Psoas muscle (tissue), 8 donors: Measurements from ENCODE around the gene VTN. TPM values are rescaled to one million over a fixed set of nuclear protein-coding genes. Genes with fewer than 3 reads are reported as not detected.

Experiments
- ATAC-seq, 4 donors: fragments of 200-7000 bp; cut with Tn5 transposase; one replicate each; pipeline ENCODE4 v1.9.1; 2020; ENCODE audit warnings: moderate library complexity in 3 of 4, mild to moderate bottlenecking in 2 of 4
- DNase-seq, 2 donors: peaks; one replicate each; pipeline ENCODE4 v3.0.0-alpha.2; 2020
- H3K27ac ChIP-seq: fragments of 200-600 bp; one replicate; pipeline ENCODE4 v1.8.0; 2022
- H3K27me3 ChIP-seq, 3 donors: fragments of 200-600 bp in 1 of 3; one replicate each; pipeline versions ENCODE4 v1.6.1 to v1.8.0; 2013 to 2022; ENCODE audit warnings: low read length in 2 of 3, mild to moderate bottlenecking in 2 of 3, moderate library complexity in 1 of 3; ENCODE audit not compliant: insufficient read depth in 3 of 3
- H3K36me3 ChIP-seq, 2 donors: fragments of 200-600 bp in 1 of 2; one replicate each; pipeline versions ENCODE4 v1.6.1 to v1.8.0; 2013 to 2022; ENCODE audit warnings: low read depth in 1 of 2, mild to moderate bottlenecking in 1 of 2, moderate library complexity in 1 of 2; ENCODE audit not compliant: insufficient read depth in 1 of 2
- H3K4me1 ChIP-seq: fragments of 200-600 bp; one replicate; pipeline ENCODE4 v1.8.0; 2022
- H3K4me3 ChIP-seq: fragments of 200-600 bp; one replicate; pipeline ENCODE4 v1.8.0; 2022; ENCODE audit warnings: mild to moderate bottlenecking
- H3K9me3 ChIP-seq: fragments of 200-600 bp; one replicate; pipeline ENCODE4 v1.8.0; 2022
- CTCF ChIP-seq: fragments of 200-600 bp; IDR thresholded peaks from one replicate; pipeline ENCODE4 v1.8.0; 2022; ENCODE audit warnings: antibody characterized with exemption
- WGBS, 3 donors: extraction: QIAGEN DNeasy Blood & Tissue Kit; methylation state at CpG; one replicate each; pipeline versions ENCODE4 v1.1.6 to v1.1.7; 2013; 5-methylcytosine and 5-hydroxymethylcytosine counted together
- intact Hi-C, 2 donors: fragments of 100-400 bp; cut with DNase I; formaldehyde crosslinking; loops; one replicate each; pipeline versions ENCODE4 v1.11.0 to v1.14.2; 2022
- polyA plus RNA-seq, 3 donors: library from polyadenylated mRNA; stranded (reverse); fragments of 200-250 nt; gene quantifications; one replicate each; pipeline ENCODE4 v1.2.3, GENCODE V29; 2013
- total RNA-seq, 4 donors: library from RNA; stranded (reverse); fragmentation: NEBNext Ultra II Directional in 2 of 4; extraction: Animal tissue kit (Norgen Biotek cat#: 25700) in 2 of 4; gene quantifications; one replicate each; pipeline versions ENCODE4 v1.2.1 to v1.2.4, GENCODE V29; 2021 to 2023
- donor health status: healthy with polysubstance abuse.
- donor health status: DM: no; HTN: no; CAD: no; lungs with moderate emphysema.
- donor health status: Bipolar disorder and iron deficiency.
- donor health status: healthy.
- donor health status: DM: yes; HTN: yes; CAD: no.
- donor health status: DM: no; HTN: no; CAD: no.
- donor health status: DM: no; HTN: no; CAD: no.
- donor health status: DM: yes; HTN: yes; CAD: no.

Gene VTN
- total and polyA plus RNA-seq, 7 donors: 0.06 to 1.2 (median 0.18) TPM; not detected in 2

- no peak overlapping the region for H3K27ac ChIP-seq
- intact Hi-C loops: no loop called here
- no peak for TF ChIP-seq CTCF
- peaks cover 0 to 5% (median 0%) of the 10 kb centered on the region in 3 donors for H3K27me3 ChIP-seq
- no peak for DNase-seq
- H3K4me1 ChIP-seq: no peaks in the 10 kb centered on the region
- no peak overlapping the region for H3K4me3 ChIP-seq
- WGBS, 3 donors: 70 to 84% (median 81%) methylated on average over 10 of the region's 10 CpGs
- no peaks in the 10 kb centered on the region for H3K9me3 ChIP-seq
- no peak for ATAC-seq
- H3K36me3 ChIP-seq: no peaks in the 10 kb centered on the region
These were observed 10.0 kb upstream of the VTN start for GRCh38 chr17:28379814-28380801.

DNA sequence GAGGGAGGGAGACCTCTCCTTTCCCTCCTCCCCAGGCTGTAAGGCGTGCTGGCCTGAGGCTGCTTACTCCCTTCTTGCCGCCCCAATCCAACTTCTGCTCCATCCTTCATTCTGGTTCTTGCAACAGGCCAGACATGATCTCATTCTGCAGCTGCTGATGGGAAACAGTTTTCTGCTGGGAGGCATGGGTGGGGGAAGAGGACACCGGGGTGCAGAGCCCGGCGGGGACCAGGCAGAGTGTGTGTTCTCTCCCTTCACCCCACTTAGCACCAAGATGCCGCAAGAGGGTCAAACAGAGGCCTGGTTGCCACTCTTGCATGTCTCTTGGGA lies 2.8 kb upstream of the VTN start:
- H3K9me3 ChIP-seq: no peaks in the 10 kb centered on the region
- intact Hi-C loops: no loop called here
- H3K4me1 ChIP-seq: peaks cover 12% of the 10 kb centered on the region
- H3K4me3 ChIP-seq: peak overlapping the region; percentile 73
- WGBS, 3 donors: 61 to 69% (median 63%) methylated on average over 6 of the region's 6 CpGs
- no peaks in the 10 kb centered on the region for H3K27me3 ChIP-seq
- TF ChIP-seq CTCF: no peak
- H3K27ac ChIP-seq: no peak overlapping the region
- H3K36me3 ChIP-seq: no peaks in the 10 kb centered on the region
- ATAC-seq (no peak), DNase-seq (no peak)

DNA sequence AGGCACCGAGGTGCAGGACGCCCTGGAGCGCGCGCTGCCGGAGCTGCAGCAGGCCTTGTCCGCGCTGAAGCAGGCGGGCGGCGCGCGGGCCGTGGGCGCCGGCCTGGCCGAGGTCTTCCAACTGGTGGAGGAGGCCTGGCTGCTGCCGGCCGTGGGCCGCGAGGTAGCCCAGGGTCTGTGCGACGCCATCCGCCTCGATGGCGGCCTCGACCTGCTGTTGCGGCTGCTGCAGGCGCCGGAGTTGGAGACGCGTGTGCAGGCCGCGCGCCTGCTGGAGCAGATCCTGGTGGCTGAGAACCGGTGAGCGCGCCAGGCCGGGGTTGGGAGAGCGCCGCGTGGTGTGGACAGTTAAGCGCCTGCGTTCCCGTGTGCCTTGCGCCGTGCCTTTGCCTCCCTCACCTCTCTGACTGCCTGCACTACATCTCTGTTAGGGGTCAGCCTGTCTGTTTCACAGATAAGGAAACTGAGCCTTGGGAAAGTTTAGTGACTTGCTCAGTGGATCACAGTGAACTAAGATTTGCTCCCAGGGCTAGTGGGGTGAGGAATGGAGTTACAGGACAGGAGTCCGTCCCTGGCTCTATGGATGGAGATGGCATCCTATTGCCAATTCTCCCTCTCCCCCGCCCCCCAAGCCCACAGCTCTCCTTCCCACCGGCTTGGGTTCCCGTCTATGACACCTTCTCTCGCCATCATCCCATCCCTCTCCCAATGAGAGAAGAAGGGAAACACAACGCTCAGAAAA lies 2.3 kb upstream of the VTN start:
- Histone ChIP-seq H3K4me1 (peaks cover 12% of the 10 kb centered on the region), H3K27me3 (no peaks in the 10 kb centered on the region), H3K36me3 (no peaks in the 10 kb centered on the region), H3K4me3 (peak overlapping the region; percentile 73), H3K27ac (no peak overlapping the region), H3K9me3 (no peaks in the 10 kb centered on the region)
- DNase-seq: peak in 1 of 2 donors; percentile 42
- intact Hi-C loops: no loop called here
- peak; percentile 8 to 31 (median 24) for ATAC-seq
- no peak for TF ChIP-seq CTCF
- 6 to 17% (median 9%) methylated on average over 35 to 53 of the region's 53 CpGs for WGBS, 3 donors

- ATAC-seq: peak; percentile 70 to 85 (median 76)
These were observed 1.4 kb upstream of the VTN start, which contains the start of gene SARM1 for GRCh38 chr17:28371245-28372202. SARM1 (plus strand) TSS chr17:28371694; CDS start chr17:28372033, 339 bp downstream.

More at GRCh38 chr17:28371245-28372202, 1.4 kb upstream of the VTN start, which contains the start of gene SARM1:
- 1% methylated on average over 60 to 80 of the region's 80 CpGs for WGBS, 3 donors
- Histone ChIP-seq H3K4me3 (peak within 1 kb of the TSS; percentile 73), H3K27me3 (no peaks in the 10 kb centered on the region), H3K9me3 (no peaks in the 10 kb centered on the region), H3K27ac (peak within 1 kb of the TSS; percentile 38), H3K4me1 (peaks cover 12% of the 10 kb centered on the region), H3K36me3 (no peaks in the 10 kb centered on the region)
- intact Hi-C loops: no loop called here
- peak; percentile 86 to 89 for DNase-seq
- no peak for TF ChIP-seq CTCF
